HL-60 (cell line): ENCODE results near the gene LRRC17.

Experiments
- DNase-seq, 2 experiments: peaks; one replicate each; pipeline ENCODE4 v3.0.0-alpha.2; 2010 to 2020; ENCODE audit warnings: low read depth in 1 of 2, low spot score in 1 of 2
- H3K27ac ChIP-seq: fragments of 250-450 bp; sonication (Bioruptor Pico); replicated peaks from 2 replicates; pipeline ENCODE4 v1.5.1; 2020; ENCODE audit warnings: mild to moderate bottlenecking, moderate library complexity
- H3K27me3 ChIP-seq: fragments of 250-450 bp; sonication (Bioruptor Pico); 2 replicates; pipeline ENCODE4 v1.5.1; 2021; ENCODE audit warnings: mild to moderate bottlenecking, moderate library complexity; ENCODE audit not compliant: insufficient read depth, poor library complexity, severe bottlenecking
- H3K4me3 ChIP-seq: replicated peaks from 2 replicates; pipeline ENCODE4 v1.5.1; 2011; ENCODE audit warnings: mild to moderate bottlenecking, control low read depth, low read length; ENCODE audit not compliant: insufficient read depth
- GABPA ChIP-seq: IDR thresholded peaks from 2 replicates; pipeline ENCODE4 v1.6.1; 2012; ENCODE audit warnings: low read depth
- POLR2AphosphoS5 ChIP-seq: IDR thresholded peaks from 2 replicates; pipeline ENCODE4 v1.6.1; 2012; ENCODE audit warnings: low read depth
- SPI1 ChIP-seq: IDR thresholded peaks from 2 replicates; pipeline ENCODE4 v1.6.1; 2012; ENCODE audit warnings: low read depth, mild to moderate bottlenecking, borderline replicate concordance
- TF ChIP-seq, protein P1 (sequence below): IDR thresholded peaks from 2 replicates; pipeline ENCODE4 v1.6.1; 2012; ENCODE audit warnings: low read depth; ENCODE audit not compliant: insufficient replicate concordance
- TF ChIP-seq, protein P2 (sequence below): IDR thresholded peaks from one replicate; pipeline ENCODE4 v1.5.1; 2011; ENCODE audit warnings: low read length, control low read depth, inconsistent platforms; ENCODE audit not compliant: insufficient read depth

The LRRC17 gene

DNA sequence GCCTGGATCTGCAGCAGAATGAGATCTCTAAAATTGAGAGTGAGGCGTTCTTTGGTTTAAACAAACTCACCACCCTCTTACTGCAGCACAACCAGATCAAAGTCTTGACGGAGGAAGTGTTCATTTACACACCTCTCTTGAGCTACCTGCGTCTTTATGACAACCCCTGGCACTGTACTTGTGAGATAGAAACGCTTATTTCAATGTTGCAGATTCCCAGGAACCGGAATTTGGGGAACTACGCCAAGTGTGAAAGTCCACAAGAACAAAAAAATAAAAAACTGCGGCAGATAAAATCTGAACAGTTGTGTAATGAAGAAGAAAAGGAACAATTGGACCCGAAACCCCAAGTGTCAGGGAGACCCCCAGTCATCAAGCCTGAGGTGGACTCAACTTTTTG is 21.4 kb downstream of the LRRC17 start:
- Histone ChIP-seq H3K27me3 (no peaks in the 10 kb centered on the region), H3K27ac (no peak overlapping the region), H3K4me3 (no peak overlapping the region)
- DNase-seq = no peak
- TF ChIP-seq, protein P1, sequence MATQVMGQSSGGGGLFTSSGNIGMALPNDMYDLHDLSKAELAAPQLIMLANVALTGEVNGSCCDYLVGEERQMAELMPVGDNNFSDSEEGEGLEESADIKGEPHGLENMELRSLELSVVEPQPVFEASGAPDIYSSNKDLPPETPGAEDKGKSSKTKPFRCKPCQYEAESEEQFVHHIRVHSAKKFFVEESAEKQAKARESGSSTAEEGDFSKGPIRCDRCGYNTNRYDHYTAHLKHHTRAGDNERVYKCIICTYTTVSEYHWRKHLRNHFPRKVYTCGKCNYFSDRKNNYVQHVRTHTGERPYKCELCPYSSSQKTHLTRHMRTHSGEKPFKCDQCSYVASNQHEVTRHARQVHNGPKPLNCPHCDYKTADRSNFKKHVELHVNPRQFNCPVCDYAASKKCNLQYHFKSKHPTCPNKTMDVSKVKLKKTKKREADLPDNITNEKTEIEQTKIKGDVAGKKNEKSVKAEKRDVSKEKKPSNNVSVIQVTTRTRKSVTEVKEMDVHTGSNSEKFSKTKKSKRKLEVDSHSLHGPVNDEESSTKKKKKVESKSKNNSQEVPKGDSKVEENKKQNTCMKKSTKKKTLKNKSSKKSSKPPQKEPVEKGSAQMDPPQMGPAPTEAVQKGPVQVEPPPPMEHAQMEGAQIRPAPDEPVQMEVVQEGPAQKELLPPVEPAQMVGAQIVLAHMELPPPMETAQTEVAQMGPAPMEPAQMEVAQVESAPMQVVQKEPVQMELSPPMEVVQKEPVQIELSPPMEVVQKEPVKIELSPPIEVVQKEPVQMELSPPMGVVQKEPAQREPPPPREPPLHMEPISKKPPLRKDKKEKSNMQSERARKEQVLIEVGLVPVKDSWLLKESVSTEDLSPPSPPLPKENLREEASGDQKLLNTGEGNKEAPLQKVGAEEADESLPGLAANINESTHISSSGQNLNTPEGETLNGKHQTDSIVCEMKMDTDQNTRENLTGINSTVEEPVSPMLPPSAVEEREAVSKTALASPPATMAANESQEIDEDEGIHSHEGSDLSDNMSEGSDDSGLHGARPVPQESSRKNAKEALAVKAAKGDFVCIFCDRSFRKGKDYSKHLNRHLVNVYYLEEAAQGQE = no peak

DNA sequence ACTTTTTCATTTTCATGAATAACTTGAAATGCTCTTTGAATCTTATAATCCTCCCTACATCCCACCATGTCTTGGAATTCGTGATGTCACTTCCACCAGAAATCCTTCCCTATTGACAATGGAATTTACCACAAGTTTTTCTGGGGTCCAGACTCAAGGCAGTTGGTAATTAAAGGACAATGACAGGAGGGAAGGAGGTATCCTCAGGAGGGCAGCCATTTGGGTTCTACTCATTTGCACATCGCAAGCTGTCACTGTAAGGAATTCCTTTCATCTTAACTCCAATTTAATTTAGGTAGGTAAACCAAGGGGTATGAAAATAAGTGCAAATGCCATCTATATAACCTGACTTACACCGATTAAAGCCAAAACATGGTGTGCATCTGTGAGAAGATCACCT is 21.9 kb downstream of the LRRC17 start:
- H3K27me3 ChIP-seq = no peaks in the 10 kb centered on the region
- H3K27ac ChIP-seq = no peak overlapping the region
- no peak overlapping the region for H3K4me3 ChIP-seq
- DNase-seq = no peak
- TF ChIP-seq GABPA (no peak), SPI1 (no peak), POLR2AphosphoS5 (no peak)
- TF ChIP-seq, protein P1 = no peak
- TF ChIP-seq, protein P2, sequence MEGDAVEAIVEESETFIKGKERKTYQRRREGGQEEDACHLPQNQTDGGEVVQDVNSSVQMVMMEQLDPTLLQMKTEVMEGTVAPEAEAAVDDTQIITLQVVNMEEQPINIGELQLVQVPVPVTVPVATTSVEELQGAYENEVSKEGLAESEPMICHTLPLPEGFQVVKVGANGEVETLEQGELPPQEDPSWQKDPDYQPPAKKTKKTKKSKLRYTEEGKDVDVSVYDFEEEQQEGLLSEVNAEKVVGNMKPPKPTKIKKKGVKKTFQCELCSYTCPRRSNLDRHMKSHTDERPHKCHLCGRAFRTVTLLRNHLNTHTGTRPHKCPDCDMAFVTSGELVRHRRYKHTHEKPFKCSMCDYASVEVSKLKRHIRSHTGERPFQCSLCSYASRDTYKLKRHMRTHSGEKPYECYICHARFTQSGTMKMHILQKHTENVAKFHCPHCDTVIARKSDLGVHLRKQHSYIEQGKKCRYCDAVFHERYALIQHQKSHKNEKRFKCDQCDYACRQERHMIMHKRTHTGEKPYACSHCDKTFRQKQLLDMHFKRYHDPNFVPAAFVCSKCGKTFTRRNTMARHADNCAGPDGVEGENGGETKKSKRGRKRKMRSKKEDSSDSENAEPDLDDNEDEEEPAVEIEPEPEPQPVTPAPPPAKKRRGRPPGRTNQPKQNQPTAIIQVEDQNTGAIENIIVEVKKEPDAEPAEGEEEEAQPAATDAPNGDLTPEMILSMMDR = no peak

DNA sequence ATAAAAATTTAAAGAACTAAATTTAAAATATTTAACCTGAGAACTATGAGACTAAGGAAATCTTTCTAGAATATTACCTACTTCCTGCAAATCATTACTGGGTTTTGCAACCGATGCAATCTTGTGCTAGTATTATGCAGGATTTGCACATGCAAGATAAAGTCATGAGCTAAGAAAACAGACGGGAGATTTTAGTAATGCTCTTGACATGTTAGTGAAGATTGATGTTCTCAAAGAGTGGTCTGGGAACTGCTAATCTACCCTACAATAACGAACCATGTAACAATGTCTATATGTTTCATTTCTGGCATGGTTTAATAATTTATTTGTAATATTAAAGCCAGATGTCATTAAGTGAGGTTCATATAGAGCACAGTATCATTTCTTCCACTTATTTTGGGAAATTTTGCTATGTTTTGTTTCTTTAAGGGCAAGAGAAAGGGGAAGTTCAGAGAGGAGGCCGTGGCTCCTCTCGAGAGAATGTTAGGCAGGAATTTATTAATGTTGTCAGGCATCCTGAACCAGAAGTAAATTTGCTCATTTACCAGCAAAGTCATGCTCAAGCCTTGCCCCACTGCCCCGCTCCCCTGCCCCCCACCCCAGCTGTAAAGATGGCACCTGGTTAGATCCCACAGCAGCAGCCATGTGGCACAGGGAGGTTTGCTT is 22.8 kb downstream of the LRRC17 start:
- H3K27ac ChIP-seq = peak overlapping the region; percentile 43
- DNase-seq = peak in 1 of 2 experiments; percentile 30
- H3K4me3 ChIP-seq = no peak overlapping the region
- H3K27me3 ChIP-seq = no peaks in the 10 kb centered on the region
- TF ChIP-seq POLR2AphosphoS5 (no peak), SPI1 (no peak; the same call in 1 of the 2 replicates), GABPA (no peak)
- TF ChIP-seq, protein P2 = no peak
- TF ChIP-seq, protein P1 = no peak

DNA sequence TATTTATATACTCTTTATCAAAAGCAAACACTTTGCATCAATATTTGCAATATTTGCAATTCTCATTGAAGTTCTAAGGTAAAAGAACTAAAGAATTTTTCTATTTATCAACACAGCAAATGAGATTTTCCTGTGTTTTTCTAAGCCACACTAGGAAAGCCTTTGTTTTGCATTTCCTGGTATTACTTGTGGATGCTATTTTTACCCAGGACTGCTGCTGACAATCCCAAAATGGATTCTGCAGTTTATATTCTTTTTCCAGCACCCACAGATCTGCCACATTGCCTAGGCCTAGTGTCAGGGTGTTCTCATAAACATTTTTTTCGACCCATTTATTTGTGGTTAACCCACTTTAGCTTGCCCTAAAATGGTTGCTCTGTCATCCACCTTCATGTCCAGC is 25.9 kb downstream of the LRRC17 start:
- no peaks in the 10 kb centered on the region for H3K27me3 ChIP-seq
- TF ChIP-seq GABPA (no peak), SPI1 (no peak), POLR2AphosphoS5 (no peak)
- TF ChIP-seq, protein P1 = no peak
- TF ChIP-seq, protein P2 = no peak
- H3K27ac ChIP-seq = no peak overlapping the region
- no peak for DNase-seq
- no peak overlapping the region for H3K4me3 ChIP-seq
